Left ventricle myocardium inferior (tissue), 1 donor: Measurements from ENCODE around the gene SYNPR. TPM values are rescaled to one million over a fixed set of nuclear protein-coding genes. Genes with fewer than 3 reads are reported as not detected.

Source experiments
- DNase-seq: peaks from one replicate; pipeline ENCODE4 v3.0.0-alpha.2; 2020
- H3K27ac ChIP-seq: fragments of 200-600 bp; replicated peaks from 2 replicates; pipeline ENCODE4 v1.8.0; 2021
- H3K27me3 ChIP-seq: fragments of 200-600 bp; 2 replicates; pipeline ENCODE4 v1.8.0; 2021; ENCODE audit warnings: low read depth
- H3K36me3 ChIP-seq: fragments of 200-600 bp; 2 replicates; pipeline ENCODE4 v1.8.0; 2021
- H3K4me1 ChIP-seq: fragments of 200-600 bp; 2 replicates; pipeline ENCODE4 v1.8.0; 2021
- H3K4me3 ChIP-seq: fragments of 200-600 bp; 2 replicates; pipeline ENCODE4 v1.8.0; 2021; ENCODE audit warnings: mild to moderate bottlenecking, moderate library complexity
- H3K9me3 ChIP-seq: fragments of 200-600 bp; replicated peaks from 2 replicates; pipeline ENCODE4 v1.8.0; 2021
- CTCF ChIP-seq: fragments of 200-600 bp; IDR thresholded peaks from 2 replicates; pipeline ENCODE4 v1.8.0; 2021; ENCODE audit warnings: antibody characterized with exemption, mild to moderate bottlenecking, borderline replicate concordance
- intact Hi-C: fragments of 100-400 bp; cut with micrococcal nuclease; formaldehyde crosslinking; loops from one replicate; pipeline ENCODE4 v1.11.0; 2022
- total RNA-seq: library from RNA; stranded (reverse); fragmentation: NEBNext Ultra II Directional; extraction: Animal tissue kit (Norgen Biotek cat#: 25700); gene quantifications from one replicate; pipeline ENCODE4 v1.2.1, GENCODE V29; 2021
- donor health status: DM: no; HTN: yes; CAD: no; lungs with severe emphysema.

Gene SYNPR
- total RNA-seq, 1 donor from 2014 or later: 0.93 TPM

GRCh38 chr3:63304421-63304820 lies 26.3 kb downstream of the SYNPR start:
- H3K4me1 ChIP-seq: no peaks in the 10 kb centered on the region
- DNase-seq: no peak
- no peaks in the 10 kb centered on the region for H3K27me3 ChIP-seq
- H3K9me3 ChIP-seq: peaks cover 8% of the 10 kb centered on the region
- no peak overlapping the region for H3K27ac ChIP-seq
- H3K4me3 ChIP-seq: no peak overlapping the region
- no peak for TF ChIP-seq CTCF
- intact Hi-C loops: no loop called here
- H3K36me3 ChIP-seq: no peaks in the 10 kb centered on the region

DNA sequence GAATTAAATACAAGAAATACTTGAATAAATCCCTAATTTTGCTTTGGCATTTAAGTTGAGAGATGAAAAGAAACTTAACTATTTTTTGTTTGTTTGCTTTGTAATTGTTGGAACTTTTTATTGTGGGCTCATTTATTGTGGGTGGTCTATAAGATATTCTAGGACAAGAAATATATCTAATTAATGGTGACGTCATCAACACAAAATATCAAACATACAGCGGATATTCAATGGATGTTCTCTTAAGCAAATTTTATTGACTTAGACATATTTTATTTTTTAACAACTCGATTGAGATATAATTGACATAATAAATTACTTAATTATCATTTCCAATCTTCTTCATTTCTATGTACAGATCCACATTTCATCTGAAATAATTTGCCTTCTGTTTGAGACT lies 30.0 kb downstream of the SYNPR start:
- TF ChIP-seq CTCF: no peak
- Histone ChIP-seq H3K36me3 (no peaks in the 10 kb centered on the region), H3K27ac (no peak overlapping the region), H3K4me1 (no peaks in the 10 kb centered on the region), H3K4me3 (no peak overlapping the region), H3K9me3 (peaks cover 10% of the 10 kb centered on the region), H3K27me3 (no peaks in the 10 kb centered on the region)
- intact Hi-C loops: no loop called here
- DNase-seq: no peak

DNA sequence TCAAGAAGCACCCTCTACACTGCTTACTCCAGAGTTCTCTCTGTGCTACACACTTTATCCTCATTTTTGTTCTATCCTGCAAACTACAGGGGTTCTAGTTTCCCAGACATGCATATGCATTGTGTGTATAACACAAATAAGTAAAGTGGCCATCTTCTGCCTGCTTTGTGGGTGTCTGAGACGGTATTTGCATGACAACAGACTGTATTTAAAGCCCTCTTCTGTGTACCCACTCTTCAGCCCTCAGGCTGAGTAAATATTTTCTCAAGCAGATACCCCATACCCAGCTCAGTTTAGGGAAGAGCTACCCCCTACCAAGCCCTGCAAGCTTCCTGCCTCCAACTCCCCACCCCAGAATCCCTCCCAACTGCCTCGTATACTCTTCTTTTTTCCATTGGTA lies 31.7 kb downstream of the SYNPR start:
- no peaks in the 10 kb centered on the region for H3K27me3 ChIP-seq
- no peaks in the 10 kb centered on the region for H3K36me3 ChIP-seq
- no peak overlapping the region for H3K4me3 ChIP-seq
- no peak overlapping the region for H3K27ac ChIP-seq
- intact Hi-C loops: no loop called here
- no peak for DNase-seq
- no peak for TF ChIP-seq CTCF
- H3K4me1 ChIP-seq: no peaks in the 10 kb centered on the region
- peaks cover 19% of the 10 kb centered on the region for H3K9me3 ChIP-seq

DNA sequence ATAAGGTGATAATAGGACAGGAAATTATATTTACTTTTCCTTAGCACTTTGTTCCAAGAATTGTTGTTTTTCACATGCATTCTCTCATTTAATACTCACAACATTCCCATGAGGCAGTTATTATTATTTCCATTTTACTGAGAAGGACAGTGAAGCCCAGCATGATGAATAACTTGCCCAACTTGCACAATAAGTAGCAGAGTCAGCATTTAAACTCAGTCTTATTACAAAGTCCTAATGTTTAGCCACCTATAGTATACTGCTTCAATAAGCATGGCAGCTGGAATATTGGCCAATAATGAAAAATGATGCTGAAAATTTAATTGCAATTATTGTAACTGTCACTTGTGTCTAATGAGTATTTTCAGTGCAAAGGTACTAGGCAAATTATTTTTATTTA lies 45.7 kb downstream of the SYNPR start:
- no peaks in the 10 kb centered on the region for H3K36me3 ChIP-seq
- H3K4me1 ChIP-seq: peaks cover 10% of the 10 kb centered on the region
- no peak overlapping the region for H3K27ac ChIP-seq
- TF ChIP-seq CTCF: no peak
- H3K27me3 ChIP-seq: no peaks in the 10 kb centered on the region
- intact Hi-C loops: no loop called here
- DNase-seq: no peak
- H3K4me3 ChIP-seq: no peak overlapping the region
- no peaks in the 10 kb centered on the region for H3K9me3 ChIP-seq

- intact Hi-C loops: no loop called here
- H3K36me3 ChIP-seq: no peaks in the 10 kb centered on the region
- peaks cover 13% of the 10 kb centered on the region for H3K4me1 ChIP-seq
- H3K9me3 ChIP-seq: no peaks in the 10 kb centered on the region
- no peak overlapping the region for H3K4me3 ChIP-seq
- TF ChIP-seq CTCF: no peak
- H3K27me3 ChIP-seq: no peaks in the 10 kb centered on the region
- no peak for DNase-seq
- H3K27ac ChIP-seq: no peak overlapping the region
Observed at GRCh38 chr3:63324621-63325020, 46.5 kb downstream of the SYNPR start.

DNA sequence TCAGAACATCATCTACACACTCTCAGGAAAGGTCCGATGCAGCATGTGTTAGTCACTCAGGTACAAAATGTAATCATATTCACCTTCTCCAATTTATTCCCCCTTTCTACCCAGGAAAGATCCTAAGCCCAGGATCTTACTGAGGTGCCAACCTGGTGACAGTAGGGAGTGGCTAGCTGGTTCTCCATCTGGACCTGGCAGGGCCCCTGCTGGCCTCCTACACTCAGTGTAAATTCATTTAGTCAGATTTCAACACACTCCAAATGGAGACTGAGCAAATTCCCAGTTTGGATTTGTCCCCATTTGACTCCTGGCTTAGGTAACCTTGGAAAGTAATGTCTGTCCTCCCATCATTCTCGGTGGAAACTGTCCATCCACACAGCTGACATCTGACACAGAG lies 47.3 kb downstream of the SYNPR start:
- intact Hi-C loops: no loop called here
- no peak for TF ChIP-seq CTCF
- no peak for DNase-seq

More for the DNA sequence above, 47.3 kb downstream of the SYNPR start:
- no peaks in the 10 kb centered on the region for H3K27me3 ChIP-seq
- H3K4me1 ChIP-seq: peaks cover 13% of the 10 kb centered on the region
- H3K4me3 ChIP-seq: no peak overlapping the region
- H3K36me3 ChIP-seq: no peaks in the 10 kb centered on the region
- no peaks in the 10 kb centered on the region for H3K9me3 ChIP-seq
- H3K27ac ChIP-seq: no peak overlapping the region
